WERI-Rb-1 (cell line): ENCODE measurements around the gene FURIN.

Source experiments
- DNase-seq: peaks from one replicate; pipeline ENCODE4 v3.0.0-alpha.2; 2020
- H3K27ac ChIP-seq: fragments of 250-450 bp; sonication (Bioruptor Pico); 2 replicates; pipeline ENCODE4 v1.5.1; 2020; ENCODE audit warnings: mild to moderate bottlenecking, moderate library complexity
- H3K27me3 ChIP-seq: fragments of 250-450 bp; sonication (Bioruptor Pico); 2 replicates; pipeline ENCODE4 v1.5.1; 2021; ENCODE audit warnings: mild to moderate bottlenecking, low read depth, moderate library complexity; ENCODE audit not compliant: insufficient read depth, severe bottlenecking
- H3K36me3 ChIP-seq: fragments of 250-450 bp; sonication (Bioruptor Pico); 2 replicates; pipeline ENCODE4 v1.5.1; 2020; ENCODE audit warnings: mild to moderate bottlenecking, moderate library complexity
- H3K4me3 ChIP-seq: 2 replicates; pipeline ENCODE4 v1.5.1; 2011; ENCODE audit warnings: low read depth, mild to moderate bottlenecking, control low read depth, low read length
- H3K9me3 ChIP-seq: fragments of 250-450 bp; sonication (Bioruptor Pico); 2 replicates; pipeline ENCODE4 v1.5.1; 2021; ENCODE audit warnings: mild to moderate bottlenecking, moderate library complexity; ENCODE audit not compliant: severe bottlenecking
- CTCF ChIP-seq: IDR thresholded peaks from 2 replicates; pipeline ENCODE4 v1.5.1; 2011; ENCODE audit warnings: low read depth, mild to moderate bottlenecking, control low read depth, inconsistent platforms, low read length

Gene FURIN

GRCh38 chr15:90863987-90864386 lies 4.4 kb upstream of the FURIN start:
- Histone ChIP-seq H3K36me3 (no peaks in the 10 kb centered on the region), H3K27ac (no peak overlapping the region), H3K9me3 (no peaks in the 10 kb centered on the region), H3K4me3 (no peak overlapping the region), H3K27me3 (no peaks in the 10 kb centered on the region)
- no peak for DNase-seq
- no peak for TF ChIP-seq CTCF

GRCh38 chr15:90864507-90864906 lies 3.9 kb upstream of the FURIN start:
- Histone ChIP-seq H3K9me3 (no peaks in the 10 kb centered on the region), H3K27me3 (no peaks in the 10 kb centered on the region), H3K27ac (no peak overlapping the region), H3K4me3 (no peak overlapping the region), H3K36me3 (no peaks in the 10 kb centered on the region)
- peak; percentile 46; the same call in 1 of the 2 replicates for TF ChIP-seq CTCF
- DNase-seq, result peak; percentile 77

GRCh38 chr15:90865702-90866101 lies 2.7 kb upstream of the FURIN start:
- Histone ChIP-seq H3K9me3 (no peaks in the 10 kb centered on the region), H3K36me3 (no peaks in the 10 kb centered on the region), H3K27ac (no peak overlapping the region), H3K27me3 (peaks cover 3% of the 10 kb centered on the region), H3K4me3 (no peak overlapping the region)
- DNase-seq, result no peak
- TF ChIP-seq CTCF, result no peak

- no peak overlapping the region for H3K27ac ChIP-seq
- no peaks in the 10 kb centered on the region for H3K36me3 ChIP-seq
- H3K4me3 ChIP-seq, result no peak overlapping the region
- peaks cover 6% of the 10 kb centered on the region for H3K27me3 ChIP-seq
- H3K9me3 ChIP-seq, result no peaks in the 10 kb centered on the region
- no peak for TF ChIP-seq CTCF
- no peak for DNase-seq
These were observed 2.1 kb upstream of the FURIN start for GRCh38 chr15:90866161-90866715.

GRCh38 chr15:90866800-90867199 lies 1.6 kb upstream of the FURIN start:
- TF ChIP-seq CTCF, result no peak
- no peak overlapping the region for H3K4me3 ChIP-seq

GRCh38 chr15:90869140-90869541 lies 753 bp downstream of the FURIN start:
- no peak overlapping the region for H3K4me3 ChIP-seq
- H3K27ac ChIP-seq, result no peak overlapping the region
- H3K9me3 ChIP-seq, result no peaks in the 10 kb centered on the region
- H3K36me3 ChIP-seq, result no peaks in the 10 kb centered on the region
- no peak for TF ChIP-seq CTCF
- no peak for DNase-seq
- peaks cover 15% of the 10 kb centered on the region for H3K27me3 ChIP-seq

More at GRCh38 chr15:90866800-90867199, 1.6 kb upstream of the FURIN start:
- Histone ChIP-seq H3K9me3 (no peaks in the 10 kb centered on the region), H3K27ac (no peak overlapping the region), H3K36me3 (no peaks in the 10 kb centered on the region), H3K27me3 (peaks cover 6% of the 10 kb centered on the region)
- DNase-seq, result no peak
